HEK293T (cell line): ENCODE measurements around the gene LMO2.

Experiments
- BHLHE40 ChIP-seq: fragments of 450-650 bp; IDR thresholded peaks from 2 replicates; pipeline ENCODE4 v1.6.1; 2016; ENCODE audit warnings: mild to moderate bottlenecking, moderate library complexity, borderline replicate concordance
- FOXM1 ChIP-seq: fragments of 450-650 bp; IDR thresholded peaks from 2 replicates; pipeline ENCODE4 v1.6.1; 2017; ENCODE audit warnings: mild to moderate bottlenecking, borderline replicate concordance
- SUZ12 ChIP-seq: fragments of 450-650 bp; IDR thresholded peaks from 2 replicates; pipeline ENCODE4 v1.6.1; 2016; ENCODE audit warnings: mild to moderate bottlenecking
- ZNF384 ChIP-seq: fragments of 450-650 bp; IDR thresholded peaks from 2 replicates; pipeline ENCODE4 v1.6.1; 2016

GRCh38 chr11:33919645-33920044 lies 27.8 kb upstream of the LMO2 start:
- TF ChIP-seq BHLHE40 (no peak), SUZ12 (no peak), ZNF384 (no peak), FOXM1 (no peak)
